ENCODE measurements around the gene RAMP3. TPM values are rescaled to one million over a fixed set of nuclear protein-coding genes. Genes with fewer than 3 reads are reported as not detected.
"Not testable (repeated sequence)": the region's sequence is repeated elsewhere in the genome, so short reads cannot be mapped to it uniquely, and the experiment has no call there.

RAMP3 gene
- polyA plus RNA-seq, 1 experiment: not detected

- ChIA-PET POLR2A (no interaction called here), CTCF (interaction anchor here (2.2 to 6.2 kb wide), 2 partner anchors 109 to 703 kb away, joined by 6 to 74 read pairs; no protein-coding TSS in a partner anchor)
- no peak overlapping the region for H3K4me3 ChIP-seq (ENCODE audit: low read depth, low read length)
- H3K27me3 ChIP-seq (ENCODE audit: control insufficient read depth, insufficient read depth, low read length): peaks cover 11% of the 10 kb centered on the region
- no peak for DNase-seq (ENCODE audit: low read depth)
- no peaks in the 10 kb centered on the region for H3K36me3 ChIP-seq (ENCODE audit: control insufficient read depth, insufficient read depth, low read length)
- no peak for TF ChIP-seq CTCF (IDR thresholded peaks at IDR 0.05; ENCODE audit: insufficient read depth, low read depth, low read length)
Measured at GRCh38 chr7:45151131-45151684, 6.4 kb upstream of the RAMP3 start.

- ChIA-PET CTCF (interaction anchor here (1.1 to 6.2 kb wide), 3 partner anchors 99 to 703 kb away, joined by 3 to 74 read pairs (median 6); no protein-coding TSS in a partner anchor), POLR2A (no interaction called here)
- no peak for DNase-seq (ENCODE audit: low read depth)
- Histone ChIP-seq H3K27me3 (ENCODE audit: control insufficient read depth, insufficient read depth, low read length) (peaks cover 13% of the 10 kb centered on the region), H3K36me3 (ENCODE audit: control insufficient read depth, insufficient read depth, low read length) (no peaks in the 10 kb centered on the region), H3K4me3 (ENCODE audit: low read depth, low read length) (no peak overlapping the region)
- TF ChIP-seq CTCF (IDR thresholded peaks at IDR 0.05; ENCODE audit: insufficient read depth, low read depth, low read length): no peak
Measured at GRCh38 chr7:45151967-45152366, 5.6 kb upstream of the RAMP3 start.

- no peaks in the 10 kb centered on the region for H3K36me3 ChIP-seq (ENCODE audit: control insufficient read depth, insufficient read depth, low read length)
- no peak for TF ChIP-seq CTCF (IDR thresholded peaks at IDR 0.05; ENCODE audit: insufficient read depth, low read depth, low read length)
- ChIA-PET POLR2A (no interaction called here), CTCF (interaction anchor here (2.0 to 6.2 kb wide), 3 partner anchors 107 to 701 kb away, joined by 6 to 74 read pairs (median 9); no protein-coding TSS in a partner anchor)
- H3K4me3 ChIP-seq (ENCODE audit: low read depth, low read length): no peak overlapping the region
- no peak for DNase-seq (ENCODE audit: low read depth)
- H3K27me3 ChIP-seq (ENCODE audit: control insufficient read depth, insufficient read depth, low read length): peaks cover 18% of the 10 kb centered on the region
Measured at GRCh38 chr7:45153233-45153632, 4.4 kb upstream of the RAMP3 start.

GRCh38 chr7:45153861-45154260 lies 3.7 kb upstream of the RAMP3 start:
- POLR2A ChIA-PET; DNase-seq (ENCODE audit: low read depth); H3K36me3 ChIP-seq (ENCODE audit: control insufficient read depth, insufficient read depth, low read length); H3K4me3 ChIP-seq (ENCODE audit: low read depth, low read length): not testable (repeated sequence)
- CTCF ChIA-PET: interaction anchor here (0.8 to 6.2 kb wide), 4 partner anchors 81 to 715 kb away, joined by 3 to 74 read pairs (median 6); no protein-coding TSS in a partner anchor
- H3K27me3 ChIP-seq (ENCODE audit: control insufficient read depth, insufficient read depth, low read length): peaks cover 19% of the 10 kb centered on the region

- TF ChIP-seq CTCF (IDR thresholded peaks at IDR 0.05; ENCODE audit: insufficient read depth, low read depth, low read length): no peak
- DNase-seq (ENCODE audit: low read depth): no peak
- CTCF ChIA-PET: interaction anchor here (0.7 to 6.2 kb wide), 2 partner anchors 10 to 104 kb away, joined by 3 to 74 read pairs; no protein-coding TSS in a partner anchor
Measured at GRCh38 chr7:45155357-45155900, 2.2 kb upstream of the RAMP3 start.

More at GRCh38 chr7:45155357-45155900, 2.2 kb upstream of the RAMP3 start:
- Histone ChIP-seq H3K4me3 (ENCODE audit: low read depth, low read length) (no peak overlapping the region), H3K27me3 (ENCODE audit: control insufficient read depth, insufficient read depth, low read length) (peaks cover 18% of the 10 kb centered on the region), H3K36me3 (ENCODE audit: control insufficient read depth, insufficient read depth, low read length) (no peaks in the 10 kb centered on the region)
- POLR2A ChIA-PET: no interaction called here
